Measurements from ENCODE around the gene PACS2. TPM values are rescaled to one million over a fixed set of nuclear protein-coding genes. Genes with fewer than 3 reads are reported as not detected.
"Not testable (repeated sequence)": the region's sequence is repeated elsewhere in the genome, so short reads cannot be mapped to it uniquely, and the experiment has no call there.

The PACS2 gene
- total RNA-seq, 1 experiment from 2014 or later, result 27.3 TPM

DNA sequence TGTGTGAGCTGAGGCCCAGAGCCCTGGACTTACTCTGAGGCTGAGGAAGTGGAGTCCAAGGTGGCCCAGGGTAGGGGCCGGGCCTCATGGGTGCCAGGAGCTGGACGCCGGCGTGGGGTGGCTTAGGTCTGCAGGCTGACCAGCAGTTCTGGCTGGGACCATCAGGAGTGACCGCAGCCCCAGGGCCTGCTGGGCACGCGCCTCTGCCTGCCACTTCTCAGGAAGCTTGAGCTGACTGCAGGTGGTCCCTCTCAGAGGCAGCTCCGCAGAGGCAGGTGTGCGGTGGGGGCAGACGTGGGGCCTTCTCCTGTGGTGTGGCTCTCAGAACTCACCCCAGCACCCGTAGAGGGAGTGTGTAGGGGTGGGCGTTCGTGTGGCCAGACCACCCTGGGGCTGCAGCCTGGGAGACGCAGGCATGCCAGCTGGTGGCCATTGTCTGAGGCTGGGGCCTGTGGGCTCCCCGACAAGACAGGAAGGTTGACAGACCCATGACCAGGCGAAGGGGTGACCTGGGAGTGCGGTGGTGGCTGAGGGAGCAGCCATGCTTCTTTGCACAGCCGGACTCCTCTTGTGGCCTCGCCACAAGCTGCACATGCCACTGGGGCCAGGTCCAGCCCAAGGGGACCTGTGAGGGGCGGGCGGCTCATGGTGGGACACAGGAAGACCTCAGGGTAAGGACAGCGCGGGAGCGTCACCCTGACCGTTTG lies 43.7 kb downstream of the PACS2 start:
- no peak overlapping the region for H3K4me3 ChIP-seq
- H3K9me3 ChIP-seq (replicated peaks), result no peaks in the 10 kb centered on the region
- H3K36me3 ChIP-seq, result no peaks in the 10 kb centered on the region
- DNase-seq (ENCODE audit: low read depth in 1 of 2, low spot score in 2 of 2), result no peak
- H3K27me3 ChIP-seq (replicated peaks), result no peaks in the 10 kb centered on the region
- no peaks in the 10 kb centered on the region for H3K4me1 ChIP-seq (replicated peaks)
- H3K27ac ChIP-seq, result no peak overlapping the region

DNA sequence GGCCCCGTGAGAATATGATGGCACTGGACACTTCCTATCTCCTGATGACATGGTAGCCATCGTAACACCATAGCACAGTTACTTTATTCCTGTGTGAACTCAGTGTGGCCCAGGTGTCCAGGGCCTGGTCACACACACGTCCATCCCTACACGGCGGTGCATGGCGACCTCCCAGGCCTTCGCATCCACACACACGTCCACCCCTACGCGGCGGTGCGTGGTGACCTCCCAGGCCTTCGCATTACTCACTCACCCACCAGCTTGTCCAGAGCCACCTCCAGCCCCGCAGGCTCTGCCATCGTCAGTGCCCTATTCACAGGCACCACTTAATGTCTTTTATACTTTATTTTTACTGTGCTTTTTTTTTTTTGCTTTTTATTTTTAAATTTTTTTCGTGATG lies 44.4 kb downstream of the PACS2 start:
- no peaks in the 10 kb centered on the region for H3K9me3 ChIP-seq (replicated peaks)
- H3K27ac ChIP-seq, result no peak overlapping the region

DNA sequence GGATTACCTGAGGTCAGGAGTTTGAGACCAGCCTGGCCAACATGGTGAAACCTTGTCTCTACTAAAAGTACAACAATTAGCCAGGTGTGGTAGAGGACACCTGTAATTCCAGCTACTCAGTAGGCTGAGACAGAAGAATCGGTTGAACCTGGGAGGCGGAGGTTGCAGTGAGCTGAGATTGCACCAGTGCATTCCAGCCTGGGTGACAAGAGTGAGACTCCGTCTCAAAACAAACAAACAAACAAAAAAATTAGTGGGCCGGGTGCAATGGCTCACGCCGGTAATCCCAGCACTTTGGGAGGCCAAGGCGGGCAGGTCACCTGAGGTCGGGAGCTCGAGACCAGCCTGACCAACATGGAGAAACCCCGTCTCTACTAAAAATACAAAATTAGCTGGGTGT lies 46.9 kb downstream of the PACS2 start:
- not testable (repeated sequence) for H3K36me3 ChIP-seq; H3K4me1 ChIP-seq (replicated peaks); H3K27ac ChIP-seq; H3K27me3 ChIP-seq (replicated peaks); H3K4me3 ChIP-seq; DNase-seq (ENCODE audit: low read depth in 1 of 2, low spot score in 2 of 2); H3K9me3 ChIP-seq (replicated peaks)

More for the DNA sequence above, 44.4 kb downstream of the PACS2 start:
- H3K4me1 ChIP-seq (replicated peaks), result no peaks in the 10 kb centered on the region
- no peaks in the 10 kb centered on the region for H3K36me3 ChIP-seq
- H3K27me3 ChIP-seq (replicated peaks), result no peaks in the 10 kb centered on the region
- H3K4me3 ChIP-seq, result no peak overlapping the region
- DNase-seq (ENCODE audit: low read depth in 1 of 2, low spot score in 2 of 2), result no peak

DNA sequence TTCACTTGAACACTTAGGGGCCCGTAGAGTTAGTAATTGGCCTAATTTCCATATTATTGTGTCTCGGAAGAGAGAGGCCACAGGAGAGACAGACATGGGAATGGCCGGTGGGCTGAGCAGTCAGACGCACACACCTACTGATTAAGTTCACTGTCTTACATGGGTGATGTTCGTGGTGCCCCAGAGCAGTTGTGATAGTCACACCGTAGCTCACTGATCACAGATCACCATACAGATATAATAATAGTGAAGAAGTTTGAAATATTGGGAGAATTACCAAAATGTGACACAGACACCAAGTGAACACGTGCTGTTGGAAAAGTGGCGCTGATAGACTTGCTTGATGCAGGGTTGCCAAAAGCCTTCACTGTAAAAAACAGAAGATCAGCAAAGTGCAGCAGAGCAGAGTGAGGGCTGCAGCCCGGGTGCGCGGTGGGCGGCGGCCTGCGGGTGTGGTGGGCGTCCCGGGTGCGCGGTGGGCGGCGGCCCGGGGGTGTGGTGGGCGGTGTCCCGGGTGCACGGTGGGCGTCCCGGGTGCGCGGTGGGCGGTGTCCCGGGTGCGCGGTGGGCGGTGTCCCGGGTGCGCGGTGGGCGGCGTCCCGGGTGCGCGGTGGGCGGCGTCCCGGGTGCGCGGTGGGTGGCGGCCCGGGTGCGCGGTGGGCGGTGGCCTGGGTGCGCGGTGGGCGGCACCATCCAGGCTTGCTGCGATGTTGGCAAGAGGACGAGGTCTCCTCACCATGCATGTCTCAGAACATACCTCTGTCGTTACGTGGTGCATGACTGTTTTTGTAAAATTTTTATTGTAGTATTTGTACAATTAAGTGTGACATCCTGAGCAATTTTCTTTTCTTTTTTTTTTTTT lies 49.5 kb downstream of the PACS2 start:
- Histone ChIP-seq H3K27me3 (replicated peaks) (no peaks in the 10 kb centered on the region), H3K36me3 (0 out of 2 replicates have a peak, but pooled peaks cover 4% of the 10 kb centered on the region), H3K4me1 (replicated peaks) (peaks cover 4% of the 10 kb centered on the region; the same call in 1 of the 2 replicates), H3K4me3 (no peak overlapping the region), H3K9me3 (replicated peaks) (no peaks in the 10 kb centered on the region), H3K27ac (no peak overlapping the region)
- peak in 1 of 2 experiments; percentile 23 for DNase-seq (ENCODE audit: low read depth in 1 of 2, low spot score in 2 of 2)

DNA sequence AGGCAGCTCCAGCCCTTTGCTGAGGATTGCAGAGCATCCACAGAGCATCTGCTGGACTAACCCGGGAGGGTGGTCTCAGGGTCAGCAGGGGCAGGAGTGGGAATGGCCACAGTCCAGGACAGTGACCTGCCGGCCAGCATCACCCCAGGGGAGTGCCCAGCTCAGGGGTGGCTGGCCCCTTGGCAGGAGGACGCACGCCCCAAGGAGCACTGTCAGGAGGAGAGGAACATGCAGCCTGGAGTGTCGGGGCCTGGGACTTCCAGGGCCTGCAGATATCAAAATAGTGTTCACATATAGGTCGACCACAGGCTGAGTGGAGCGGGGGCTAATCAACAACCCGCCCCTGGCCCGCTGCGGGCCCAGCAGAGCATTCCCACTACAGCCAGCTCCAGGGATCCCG lies 50.6 kb downstream of the PACS2 start:
- Histone ChIP-seq H3K4me1 (replicated peaks) (peaks cover 4% of the 10 kb centered on the region; the same call in 1 of the 2 replicates), H3K9me3 (replicated peaks) (no peaks in the 10 kb centered on the region), H3K27me3 (replicated peaks) (no peaks in the 10 kb centered on the region), H3K36me3 (0 out of 2 replicates have a peak, but pooled peaks cover 4% of the 10 kb centered on the region), H3K4me3 (no peak overlapping the region), H3K27ac (no peak overlapping the region)
- DNase-seq (ENCODE audit: low read depth in 1 of 2, low spot score in 2 of 2), result no peak

DNA sequence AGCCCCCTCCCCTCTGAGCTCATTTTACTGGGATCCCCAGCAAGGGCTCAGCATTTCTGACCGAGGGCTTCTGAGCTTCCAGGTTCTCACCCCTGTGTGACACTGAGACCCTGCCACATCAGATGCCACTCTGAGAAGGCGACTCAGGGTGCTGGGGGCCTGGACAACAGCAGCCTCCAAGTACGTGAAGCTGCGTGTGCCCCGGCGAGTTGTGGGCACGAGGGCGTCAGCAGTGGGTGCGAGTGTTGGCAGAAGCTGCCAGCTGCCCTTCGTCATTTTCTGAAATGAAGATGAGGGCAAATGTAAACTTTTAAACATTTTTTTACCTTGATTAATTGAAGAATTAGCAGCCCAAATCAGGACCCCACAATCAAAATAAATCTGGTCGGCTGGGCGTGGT lies 51.1 kb downstream of the PACS2 start:
- no peaks in the 10 kb centered on the region for H3K9me3 ChIP-seq (replicated peaks)
- no peaks in the 10 kb centered on the region for H3K27me3 ChIP-seq (replicated peaks)
- 0 out of 2 replicates have a peak, but pooled peaks cover 4% of the 10 kb centered on the region for H3K36me3 ChIP-seq
- no peak overlapping the region for H3K27ac ChIP-seq
- H3K4me3 ChIP-seq, result no peak overlapping the region
- peaks cover 4% of the 10 kb centered on the region; the same call in 1 of the 2 replicates for H3K4me1 ChIP-seq (replicated peaks)
- DNase-seq (ENCODE audit: low read depth in 1 of 2, low spot score in 2 of 2), result no peak

DNA sequence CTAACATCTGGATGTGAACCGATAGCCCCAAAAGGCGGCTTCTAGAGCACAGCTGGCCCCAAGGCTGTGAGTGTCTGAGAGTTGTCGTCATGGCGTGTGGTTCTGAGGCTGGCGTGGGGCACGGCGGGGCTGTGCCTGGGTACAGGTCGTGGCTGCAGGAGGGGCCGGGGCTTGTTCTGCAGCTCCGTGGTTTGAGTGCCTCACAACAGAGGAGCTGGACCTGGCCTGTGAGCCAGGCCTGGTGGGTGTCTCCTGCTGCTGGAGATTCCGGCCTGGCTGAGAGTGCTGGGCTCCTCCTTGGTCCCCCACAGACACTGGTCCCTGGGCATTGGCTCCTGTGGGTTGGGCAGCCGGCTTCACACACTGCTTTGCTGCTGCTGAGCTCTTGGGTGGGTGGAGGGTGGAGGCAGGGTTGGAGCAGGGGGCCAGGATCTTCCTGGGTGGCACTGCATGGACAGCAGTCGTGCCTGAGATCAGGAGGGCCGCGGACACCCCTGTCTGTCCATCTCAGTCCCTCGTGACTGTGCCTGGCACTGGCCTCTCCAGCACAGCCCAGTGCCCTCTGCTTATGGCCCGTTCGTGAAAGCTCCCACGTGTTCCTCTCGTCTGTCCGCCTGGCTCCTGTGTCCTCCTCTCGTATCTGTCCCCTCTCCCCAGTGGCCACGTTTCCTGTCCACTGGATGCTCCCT lies 52.0 kb downstream of the PACS2 start:
- Histone ChIP-seq H3K27me3 (replicated peaks) (no peaks in the 10 kb centered on the region), H3K4me1 (replicated peaks) (peaks cover 4% of the 10 kb centered on the region; the same call in 1 of the 2 replicates), H3K9me3 (replicated peaks) (no peaks in the 10 kb centered on the region), H3K4me3 (no peak overlapping the region), H3K27ac (no peak overlapping the region), H3K36me3 (0 out of 2 replicates have a peak, but pooled peaks cover 7% of the 10 kb centered on the region)
- no peak for DNase-seq (ENCODE audit: low read depth in 1 of 2, low spot score in 2 of 2)

DNA sequence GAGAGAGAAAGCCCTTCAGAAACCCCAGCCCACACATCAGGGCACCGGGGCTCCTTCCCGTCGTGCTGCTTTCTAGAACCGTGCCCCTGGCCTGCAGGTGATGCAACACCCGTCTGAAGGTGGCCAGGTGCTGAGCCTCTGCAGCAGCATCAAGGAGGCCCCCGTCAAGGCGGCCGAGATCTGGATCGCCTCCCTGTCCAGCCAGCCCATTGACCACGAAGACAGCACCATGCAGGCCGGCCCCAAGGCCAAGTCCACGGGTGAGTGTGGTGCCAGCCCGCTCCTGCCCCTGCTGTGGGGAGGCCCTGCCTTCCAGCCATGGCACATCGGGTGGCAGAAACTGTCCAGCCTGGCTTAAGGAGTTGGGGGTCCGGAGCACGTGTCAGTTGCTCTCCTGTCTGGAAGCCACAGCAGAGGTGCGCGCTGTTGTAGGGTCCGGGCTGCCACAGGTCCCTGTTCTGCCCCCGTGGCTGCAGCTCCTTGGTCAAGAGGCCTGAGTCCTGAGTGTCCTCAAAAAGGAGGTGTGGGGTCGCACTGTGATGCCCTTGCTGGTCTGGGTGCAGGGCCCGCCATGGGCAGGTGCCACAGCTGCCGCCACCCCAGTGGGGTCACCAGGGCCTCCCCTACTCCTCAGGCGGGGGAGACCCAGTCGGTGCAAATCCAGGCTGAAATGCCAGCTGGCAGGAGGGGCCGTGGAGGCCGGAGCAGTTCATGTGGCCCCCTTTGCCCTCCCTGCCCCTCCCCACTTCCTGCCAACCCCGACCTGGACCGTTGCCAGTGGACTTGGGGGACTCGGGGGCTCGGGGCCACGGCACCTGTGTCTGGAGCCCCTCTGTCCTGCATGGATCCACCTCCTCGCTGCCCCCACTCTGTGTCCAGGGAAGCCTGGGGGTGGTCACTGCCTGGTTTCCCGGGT lies 52.8 kb downstream of the PACS2 start:
- Histone ChIP-seq H3K27me3 (replicated peaks) (no peaks in the 10 kb centered on the region), H3K36me3 (0 out of 2 replicates have a peak, but pooled peaks cover 7% of the 10 kb centered on the region), H3K4me1 (replicated peaks) (peaks cover 4% of the 10 kb centered on the region; the same call in 1 of the 2 replicates), H3K4me3 (no peak overlapping the region), H3K27ac (no peak overlapping the region), H3K9me3 (replicated peaks) (no peaks in the 10 kb centered on the region)
- DNase-seq (ENCODE audit: low read depth in 1 of 2, low spot score in 2 of 2), result no peak

DNA sequence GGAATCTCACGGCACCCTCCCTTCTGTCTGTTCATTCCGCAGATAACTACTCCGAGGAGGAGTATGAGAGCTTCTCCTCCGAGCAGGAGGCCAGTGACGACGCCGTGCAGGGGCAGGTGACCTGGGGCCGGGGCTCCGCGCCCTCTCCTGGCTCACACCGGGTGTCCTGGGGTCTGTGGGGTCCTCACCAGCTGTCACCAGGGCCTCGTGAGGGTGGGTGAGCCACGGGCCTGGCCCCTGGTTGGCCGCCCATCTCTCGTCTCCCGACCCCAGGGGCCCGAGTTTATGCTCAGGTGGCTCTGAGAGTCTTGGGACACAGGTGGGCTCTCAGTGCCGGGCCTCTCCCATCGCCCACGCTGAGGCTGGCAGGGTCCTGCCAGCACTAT lies 53.5 kb downstream of the PACS2 start:
- Histone ChIP-seq H3K27me3 (replicated peaks) (no peaks in the 10 kb centered on the region), H3K4me3 (no peak overlapping the region), H3K4me1 (replicated peaks) (peaks cover 4% of the 10 kb centered on the region; the same call in 1 of the 2 replicates), H3K9me3 (replicated peaks) (no peaks in the 10 kb centered on the region), H3K36me3 (0 out of 2 replicates have a peak, but pooled peaks cover 7% of the 10 kb centered on the region), H3K27ac (no peak overlapping the region)
- DNase-seq (ENCODE audit: low read depth in 1 of 2, low spot score in 2 of 2), result no peak

DNA sequence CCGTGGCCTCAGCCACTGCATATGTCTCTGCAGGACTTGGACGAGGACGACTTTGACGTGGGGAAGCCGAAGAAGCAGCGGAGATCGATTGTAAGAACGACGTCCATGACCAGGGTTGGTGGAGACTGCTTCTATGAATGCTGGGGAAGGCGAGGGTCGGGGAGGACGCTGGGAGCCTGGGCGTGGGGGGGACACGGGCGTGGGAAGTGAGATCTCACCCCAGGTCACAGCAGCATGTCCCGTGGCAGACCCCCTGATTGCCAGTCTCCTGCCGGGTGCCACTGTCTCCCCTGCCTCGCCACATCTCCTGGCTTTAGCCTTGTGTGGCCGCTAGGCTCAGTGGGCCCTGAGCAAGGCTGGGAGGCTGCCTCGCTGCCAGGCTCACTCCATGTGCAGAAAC lies 53.9 kb downstream of the PACS2 start:
- Histone ChIP-seq H3K4me1 (replicated peaks) (peaks cover 4% of the 10 kb centered on the region; the same call in 1 of the 2 replicates), H3K27ac (no peak overlapping the region), H3K9me3 (replicated peaks) (no peaks in the 10 kb centered on the region), H3K36me3 (0 out of 2 replicates have a peak, but pooled peaks cover 7% of the 10 kb centered on the region), H3K4me3 (no peak overlapping the region), H3K27me3 (replicated peaks) (no peaks in the 10 kb centered on the region)
- no peak for DNase-seq (ENCODE audit: low read depth in 1 of 2, low spot score in 2 of 2)

DNA sequence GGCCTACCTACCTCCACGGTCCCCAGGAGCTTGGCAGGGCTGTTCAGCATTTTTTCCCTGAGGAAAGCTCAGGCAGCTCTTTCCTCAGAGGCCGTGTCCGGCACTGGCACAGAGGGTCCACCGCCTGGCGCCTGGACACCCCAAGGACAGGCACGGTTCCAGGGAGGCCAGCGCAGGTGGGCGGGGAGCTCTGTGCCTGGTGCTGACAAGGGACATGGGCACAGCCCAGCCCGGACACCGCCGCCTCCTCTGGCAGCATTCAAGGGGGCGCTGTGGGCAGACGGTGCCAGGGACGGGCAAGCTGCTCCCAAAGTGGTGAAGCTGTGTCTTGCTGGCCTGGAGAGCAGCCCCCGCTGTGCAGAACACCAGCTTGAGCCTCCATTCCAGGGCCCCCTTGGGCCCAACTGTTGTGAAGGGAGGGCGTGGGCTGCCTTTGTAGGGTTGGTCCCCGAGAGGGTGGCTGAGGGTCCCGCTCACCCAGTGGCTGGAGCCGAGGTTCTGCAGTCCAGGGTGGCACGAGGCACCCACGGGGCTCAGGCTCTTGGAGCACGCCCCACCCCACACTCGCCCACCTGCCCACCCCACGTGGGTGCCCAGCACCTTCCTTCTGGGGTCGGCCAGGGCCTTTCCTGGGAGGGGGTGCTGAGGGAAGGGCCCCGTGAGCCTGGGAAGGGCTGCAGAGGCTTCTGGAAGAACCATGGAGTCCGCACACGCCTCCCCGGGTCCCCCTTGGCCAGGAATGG lies 54.5 kb downstream of the PACS2 start:
- Histone ChIP-seq H3K27me3 (replicated peaks) (no peaks in the 10 kb centered on the region), H3K9me3 (replicated peaks) (no peaks in the 10 kb centered on the region), H3K4me3 (no peak overlapping the region), H3K36me3 (0 out of 2 replicates have a peak, but pooled peaks cover 7% of the 10 kb centered on the region), H3K4me1 (replicated peaks) (peaks cover 4% of the 10 kb centered on the region; the same call in 1 of the 2 replicates), H3K27ac (no peak overlapping the region)
- no peak for DNase-seq (ENCODE audit: low read depth in 1 of 2, low spot score in 2 of 2)

DNA sequence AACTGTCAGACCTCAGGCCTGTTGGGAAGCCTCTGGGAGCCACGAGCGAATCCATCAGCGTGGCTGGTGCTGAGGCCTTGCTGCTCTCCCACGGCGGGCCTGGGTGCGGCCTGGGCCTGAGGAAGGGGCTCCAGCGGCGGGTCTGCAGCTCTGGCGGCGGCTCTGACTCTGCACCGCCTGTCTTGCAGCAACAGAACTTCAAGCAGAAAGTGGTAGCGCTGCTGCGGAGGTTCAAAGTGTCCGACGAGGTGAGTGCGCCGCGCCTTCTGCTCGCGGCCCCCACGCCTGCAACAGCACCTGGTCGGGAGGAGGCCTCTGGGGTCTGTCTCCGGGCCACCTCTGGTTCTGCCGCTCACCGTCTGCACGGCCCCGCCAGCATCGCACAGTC lies 55.1 kb downstream of the PACS2 start:
- H3K4me3 ChIP-seq, result no peak overlapping the region
- H3K27ac ChIP-seq, result no peak overlapping the region
- H3K4me1 ChIP-seq (replicated peaks), result peaks cover 4% of the 10 kb centered on the region; the same call in 1 of the 2 replicates
- DNase-seq (ENCODE audit: low read depth in 1 of 2, low spot score in 2 of 2), result no peak
- no peaks in the 10 kb centered on the region for H3K27me3 ChIP-seq (replicated peaks)
- no peaks in the 10 kb centered on the region for H3K9me3 ChIP-seq (replicated peaks)
- H3K36me3 ChIP-seq, result 0 out of 2 replicates have a peak, but pooled peaks cover 7% of the 10 kb centered on the region
